ENCODE measurements around the gene PDPR.
"Not testable (repeated sequence)": the region's sequence is repeated elsewhere in the genome, so short reads cannot be mapped to it uniquely, and the experiment has no call there.

DNA sequence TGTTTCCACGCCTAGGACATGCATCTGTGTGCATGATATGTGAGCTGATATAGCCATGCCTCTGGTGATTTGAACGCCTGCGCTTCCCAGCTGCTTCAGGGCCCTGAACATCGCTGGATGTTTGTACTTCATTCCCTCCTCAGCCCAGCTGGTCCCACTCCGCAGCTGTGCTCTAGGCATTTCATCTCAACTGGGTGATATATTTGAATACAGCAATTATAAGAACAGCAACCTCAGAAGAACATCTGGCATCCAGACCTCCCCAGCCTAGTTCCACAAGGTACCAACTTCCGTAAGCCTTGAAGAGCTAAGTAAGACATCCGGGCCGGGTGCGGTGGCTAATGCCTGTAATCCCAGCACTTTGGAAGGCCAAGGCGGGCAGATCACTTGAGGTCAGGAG, 52.6 kb downstream of the PDPR start:
- TF ChIP-seq, protein P1, sequence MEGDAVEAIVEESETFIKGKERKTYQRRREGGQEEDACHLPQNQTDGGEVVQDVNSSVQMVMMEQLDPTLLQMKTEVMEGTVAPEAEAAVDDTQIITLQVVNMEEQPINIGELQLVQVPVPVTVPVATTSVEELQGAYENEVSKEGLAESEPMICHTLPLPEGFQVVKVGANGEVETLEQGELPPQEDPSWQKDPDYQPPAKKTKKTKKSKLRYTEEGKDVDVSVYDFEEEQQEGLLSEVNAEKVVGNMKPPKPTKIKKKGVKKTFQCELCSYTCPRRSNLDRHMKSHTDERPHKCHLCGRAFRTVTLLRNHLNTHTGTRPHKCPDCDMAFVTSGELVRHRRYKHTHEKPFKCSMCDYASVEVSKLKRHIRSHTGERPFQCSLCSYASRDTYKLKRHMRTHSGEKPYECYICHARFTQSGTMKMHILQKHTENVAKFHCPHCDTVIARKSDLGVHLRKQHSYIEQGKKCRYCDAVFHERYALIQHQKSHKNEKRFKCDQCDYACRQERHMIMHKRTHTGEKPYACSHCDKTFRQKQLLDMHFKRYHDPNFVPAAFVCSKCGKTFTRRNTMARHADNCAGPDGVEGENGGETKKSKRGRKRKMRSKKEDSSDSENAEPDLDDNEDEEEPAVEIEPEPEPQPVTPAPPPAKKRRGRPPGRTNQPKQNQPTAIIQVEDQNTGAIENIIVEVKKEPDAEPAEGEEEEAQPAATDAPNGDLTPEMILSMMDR (conservative IDR thresholded peaks at IDR 0.05; ENCODE audit: low read depth, low read length), result not testable (repeated sequence)
- TF ChIP-seq RAD21 (IDR thresholded peaks at IDR 0.05; ENCODE audit: low read length); CEBPB (IDR thresholded peaks at IDR 0.05; ENCODE audit: low read depth, low read length); RCOR1 (IDR thresholded peaks at IDR 0.05; ENCODE audit: insufficient replicate concordance, low read length); POLR2A (IDR thresholded peaks at IDR 0.05; ENCODE audit: low read depth, low read length); MAZ (IDR thresholded peaks at IDR 0.05; ENCODE audit: borderline replicate concordance, low read depth, low read length); RFX5 (IDR thresholded peaks at IDR 0.05; ENCODE audit: low read depth, low read length): not testable (repeated sequence)
- TF ChIP-seq, protein P2, sequence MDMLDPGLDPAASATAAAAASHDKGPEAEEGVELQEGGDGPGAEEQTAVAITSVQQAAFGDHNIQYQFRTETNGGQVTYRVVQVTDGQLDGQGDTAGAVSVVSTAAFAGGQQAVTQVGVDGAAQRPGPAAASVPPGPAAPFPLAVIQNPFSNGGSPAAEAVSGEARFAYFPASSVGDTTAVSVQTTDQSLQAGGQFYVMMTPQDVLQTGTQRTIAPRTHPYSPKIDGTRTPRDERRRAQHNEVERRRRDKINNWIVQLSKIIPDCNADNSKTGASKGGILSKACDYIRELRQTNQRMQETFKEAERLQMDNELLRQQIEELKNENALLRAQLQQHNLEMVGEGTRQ (IDR thresholded peaks at IDR 0.05; ENCODE audit: low read depth, low read length), result not testable (repeated sequence)
